Measurements from ENCODE around the gene TOR1A. TPM values are rescaled to one million over a fixed set of nuclear protein-coding genes. Genes with fewer than 3 reads are reported as not detected.

The TOR1A gene
- total RNA-seq, 2 experiments from 2014 or later = 31.9 to 32.4 TPM

DNA sequence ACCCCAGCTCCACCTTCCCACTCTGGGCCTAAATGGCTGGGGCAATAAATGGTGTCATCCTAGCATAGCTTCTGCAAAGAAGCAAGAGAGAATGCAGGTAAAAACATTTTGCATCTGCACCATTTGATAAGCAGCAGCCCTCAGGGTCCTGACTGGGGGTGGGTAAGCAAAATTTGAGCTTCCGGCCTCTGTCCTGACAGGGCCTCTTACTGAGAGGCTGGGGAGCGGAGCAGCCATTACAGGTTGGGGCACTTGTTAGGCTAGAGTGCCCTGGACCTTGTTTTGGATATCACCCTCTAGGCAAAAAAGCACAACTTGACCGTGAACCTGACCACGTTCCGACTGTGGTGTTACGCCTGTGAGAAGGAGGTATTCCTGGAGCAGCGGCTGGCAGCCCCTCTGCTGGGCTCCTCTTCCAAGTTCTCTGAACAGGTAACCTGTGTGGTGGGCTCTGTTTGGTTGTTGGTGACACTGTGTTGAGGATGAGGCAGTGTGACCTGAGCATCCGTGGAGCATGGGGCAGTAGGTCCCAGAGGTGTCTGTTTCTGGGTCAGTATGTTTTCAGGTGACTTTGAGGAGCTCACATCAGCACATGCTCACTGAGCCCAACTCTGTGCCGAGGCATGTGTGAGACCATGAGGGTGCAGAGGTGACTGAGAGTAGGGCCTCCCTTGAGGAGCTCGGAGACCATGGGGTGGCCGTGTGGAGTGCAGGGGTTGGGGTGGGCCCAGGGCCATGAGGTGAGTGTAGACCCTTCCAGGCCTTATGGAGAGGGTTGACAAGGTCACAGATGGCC lies 34.4 kb upstream of the TOR1A start:
- CTCF ChIA-PET = no interaction called here
- H3K27me3 Mint-ChIP-seq = no peaks in the 10 kb centered on the region
- intact Hi-C loops (cut with micrococcal nuclease) = no loop called here
- POLR2A ChIA-PET = interaction anchor here (1.0 to 1.8 kb wide), 3 partner anchors 9 to 176 kb away, joined by 3 to 7 read pairs (median 5); no protein-coding TSS in a partner anchor
- ATAC-seq (no peak), DNase-seq (no peak)
- H3K4me3 Mint-ChIP-seq = no peak overlapping the region
- peaks cover 66% of the 10 kb centered on the region for H3K4me1 Mint-ChIP-seq (ENCODE audit: low read depth)
- H3K27ac Mint-ChIP-seq = no peak overlapping the region
- no peaks in the 10 kb centered on the region for H3K9me3 Mint-ChIP-seq
- TF ChIP-seq, protein P1, sequence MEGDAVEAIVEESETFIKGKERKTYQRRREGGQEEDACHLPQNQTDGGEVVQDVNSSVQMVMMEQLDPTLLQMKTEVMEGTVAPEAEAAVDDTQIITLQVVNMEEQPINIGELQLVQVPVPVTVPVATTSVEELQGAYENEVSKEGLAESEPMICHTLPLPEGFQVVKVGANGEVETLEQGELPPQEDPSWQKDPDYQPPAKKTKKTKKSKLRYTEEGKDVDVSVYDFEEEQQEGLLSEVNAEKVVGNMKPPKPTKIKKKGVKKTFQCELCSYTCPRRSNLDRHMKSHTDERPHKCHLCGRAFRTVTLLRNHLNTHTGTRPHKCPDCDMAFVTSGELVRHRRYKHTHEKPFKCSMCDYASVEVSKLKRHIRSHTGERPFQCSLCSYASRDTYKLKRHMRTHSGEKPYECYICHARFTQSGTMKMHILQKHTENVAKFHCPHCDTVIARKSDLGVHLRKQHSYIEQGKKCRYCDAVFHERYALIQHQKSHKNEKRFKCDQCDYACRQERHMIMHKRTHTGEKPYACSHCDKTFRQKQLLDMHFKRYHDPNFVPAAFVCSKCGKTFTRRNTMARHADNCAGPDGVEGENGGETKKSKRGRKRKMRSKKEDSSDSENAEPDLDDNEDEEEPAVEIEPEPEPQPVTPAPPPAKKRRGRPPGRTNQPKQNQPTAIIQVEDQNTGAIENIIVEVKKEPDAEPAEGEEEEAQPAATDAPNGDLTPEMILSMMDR (IDR thresholded peaks at IDR 0.05) = no peak
- peaks cover 61% of the 10 kb centered on the region for H3K36me3 Mint-ChIP-seq (ENCODE audit: low read depth)

DNA sequence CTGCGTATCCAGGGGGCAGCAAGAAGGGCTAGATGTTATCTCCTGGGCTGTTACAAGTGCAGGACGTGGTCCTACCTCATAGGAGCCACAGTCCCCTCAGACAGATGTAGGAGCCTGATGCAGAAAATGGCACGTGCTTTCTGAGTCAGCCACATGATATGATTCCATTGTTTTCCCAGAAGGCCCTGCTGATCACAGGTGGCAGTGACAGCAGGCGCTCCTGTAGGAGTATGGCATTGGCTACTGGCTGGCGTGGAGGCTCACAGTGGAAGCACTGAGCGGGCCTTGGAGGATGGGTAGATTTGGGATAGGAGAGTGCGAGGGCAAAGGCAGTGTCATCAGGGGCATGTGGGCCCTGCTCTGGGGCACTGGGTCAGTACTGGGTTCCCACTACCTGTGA lies 33.3 kb upstream of the TOR1A start:
- peaks cover 59% of the 10 kb centered on the region for H3K36me3 Mint-ChIP-seq (ENCODE audit: low read depth)
- no peaks in the 10 kb centered on the region for H3K27me3 Mint-ChIP-seq
- peaks cover 64% of the 10 kb centered on the region for H3K4me1 Mint-ChIP-seq (ENCODE audit: low read depth)
- H3K9me3 Mint-ChIP-seq = no peaks in the 10 kb centered on the region
- DNase-seq = no peak
- TF ChIP-seq, protein P1 (IDR thresholded peaks at IDR 0.05) = no peak
- intact Hi-C loops (cut with micrococcal nuclease) = no loop called here
- POLR2A ChIA-PET = interaction anchor here (0.6 to 1.7 kb wide), 2 partner anchors 10 to 21 kb away, joined by 3 to 7 read pairs; no protein-coding TSS in a partner anchor
- CTCF ChIA-PET = no interaction called here
- ATAC-seq = no peak
- no peak overlapping the region for H3K4me3 Mint-ChIP-seq
- H3K27ac Mint-ChIP-seq = no peak overlapping the region

DNA sequence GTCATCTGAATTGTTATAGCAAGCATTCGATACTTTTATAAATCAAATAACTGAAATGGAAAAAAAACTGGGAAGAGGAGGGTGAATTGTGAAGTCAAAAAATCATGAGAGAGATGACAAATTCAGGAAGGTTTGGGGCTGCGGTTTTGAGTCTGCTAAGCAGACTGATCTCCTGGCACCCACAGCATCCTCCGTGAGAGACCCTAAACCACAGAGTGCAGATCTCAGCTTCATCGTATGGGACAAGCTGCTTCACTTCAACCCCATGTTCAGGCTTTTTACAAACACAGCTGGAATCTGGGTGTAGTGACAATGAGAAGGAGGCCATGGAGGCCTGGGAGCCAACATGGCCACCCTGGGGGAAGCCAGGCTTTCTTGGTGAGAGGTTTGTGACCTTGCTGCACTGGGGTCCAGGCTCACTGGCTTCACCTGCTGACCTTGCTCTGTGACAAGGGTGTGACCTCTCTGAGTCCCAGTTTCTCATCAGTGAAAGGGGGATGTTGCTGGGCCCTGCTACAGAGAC lies 30.7 kb upstream of the TOR1A start:
- DNase-seq (peak; percentile 59), ATAC-seq (peak; percentile 57)
- Mint-ChIP-seq H3K4me1 (ENCODE audit: low read depth) (peaks cover 58% of the 10 kb centered on the region), H3K36me3 (ENCODE audit: low read depth) (peaks cover 58% of the 10 kb centered on the region), H3K27ac (peak overlapping the region; percentile 65), H3K27me3 (no peaks in the 10 kb centered on the region), H3K4me3 (peak overlapping the region; percentile 15), H3K9me3 (no peaks in the 10 kb centered on the region)
- ChIA-PET CTCF (no interaction called here), POLR2A (interaction anchor here (1.0 to 2.3 kb wide), 3 partner anchors 14 to 286 kb away, joined by 3 to 7 read pairs (median 3); partner anchors contain the start of genes C9orf78 and USP20)
- intact Hi-C loops (cut with micrococcal nuclease) = no loop called here
- TF ChIP-seq, protein P1 (IDR thresholded peaks at IDR 0.05) = no peak

DNA sequence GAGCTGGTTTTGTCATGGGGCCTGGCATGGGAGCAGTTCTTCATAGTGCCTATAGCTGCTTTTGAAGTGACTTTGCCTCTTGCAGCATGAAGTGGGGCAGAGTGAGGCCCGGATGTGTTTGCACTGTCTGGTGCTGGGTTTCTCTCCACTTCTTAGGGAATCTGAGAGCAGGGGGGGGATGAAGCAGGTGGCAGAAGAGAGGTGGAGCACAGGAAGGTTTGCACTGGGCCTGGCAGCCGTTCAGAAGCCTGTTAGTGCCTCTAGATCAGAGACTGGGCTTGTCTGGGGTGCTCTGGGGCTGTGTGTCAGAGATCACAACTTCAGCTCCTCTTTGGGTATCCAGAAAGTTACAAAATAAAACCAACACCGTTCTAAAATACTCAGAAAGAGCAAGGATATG lies 29.7 kb upstream of the TOR1A start:
- no peak for DNase-seq
- ATAC-seq = no peak
- Mint-ChIP-seq H3K36me3 (ENCODE audit: low read depth) (peaks cover 57% of the 10 kb centered on the region), H3K27ac (no peak overlapping the region), H3K4me1 (ENCODE audit: low read depth) (peaks cover 62% of the 10 kb centered on the region), H3K27me3 (no peaks in the 10 kb centered on the region), H3K9me3 (no peaks in the 10 kb centered on the region), H3K4me3 (no peak overlapping the region)
- POLR2A ChIA-PET = interaction anchor here (0.9 to 1.4 kb wide), 5 partner anchors 9 to 51 kb away, joined by 3 to 4 read pairs (median 4); no protein-coding TSS in a partner anchor
- intact Hi-C loops (cut with micrococcal nuclease) = no loop called here
- CTCF ChIA-PET = no interaction called here
- TF ChIP-seq, protein P1 (IDR thresholded peaks at IDR 0.05) = no peak

DNA sequence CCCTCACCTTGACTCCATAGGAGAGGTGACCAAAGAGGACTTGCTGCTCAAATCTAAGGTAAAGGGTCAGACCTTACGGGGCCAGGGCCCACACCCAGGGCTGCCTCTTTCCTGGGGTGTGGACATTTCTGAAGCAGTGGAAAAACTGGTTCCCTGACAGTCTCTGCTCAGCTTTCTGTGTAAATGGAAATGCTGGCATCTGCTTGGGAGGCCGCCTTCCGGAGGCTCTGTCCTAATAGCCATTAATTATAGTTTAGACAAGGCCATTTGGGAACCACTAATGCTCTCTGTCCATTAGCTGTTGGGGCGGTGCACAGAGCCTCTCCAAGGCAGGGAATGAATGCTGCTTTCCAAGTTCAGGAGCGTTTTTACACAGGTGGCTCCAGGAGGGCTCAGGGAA lies 28.6 kb upstream of the TOR1A start:
- Mint-ChIP-seq H3K9me3 (no peaks in the 10 kb centered on the region), H3K27ac (no peak overlapping the region), H3K27me3 (no peaks in the 10 kb centered on the region), H3K36me3 (ENCODE audit: low read depth) (peaks cover 50% of the 10 kb centered on the region), H3K4me1 (ENCODE audit: low read depth) (peaks cover 64% of the 10 kb centered on the region), H3K4me3 (no peak overlapping the region)
- POLR2A ChIA-PET = interaction anchor here (0.7 to 1.9 kb wide), 7 partner anchors 8 to 215 kb away, joined by 3 to 5 read pairs (median 4); no protein-coding TSS in a partner anchor
- DNase-seq = no peak
- no peak for ATAC-seq
- TF ChIP-seq, protein P1 (IDR thresholded peaks at IDR 0.05) = no peak
- CTCF ChIA-PET = no interaction called here
- intact Hi-C loops (cut with micrococcal nuclease) = no loop called here

Measured in activated CD8-positive, alpha-beta T cell treated with anti-CD3 and anti-CD28 coated beads for 36 hours (primary cell).